ENCODE measurements around the gene TFB2M.

TFB2M gene

GRCh38 chr1:246550402-246550801 lies 15.7 kb downstream of the TFB2M start:
- no peak for DNase-seq

GRCh38 chr1:246549665-246550064 lies 16.4 kb downstream of the TFB2M start:
- no peak for DNase-seq

GRCh38 chr1:246544001-246544400 lies 22.1 kb downstream of the TFB2M start:
- no peak for DNase-seq

GRCh38 chr1:246540738-246541491 lies 25.1 kb downstream of the TFB2M start:
- no peak for DNase-seq

- DNase-seq = no peak
Observed at GRCh38 chr1:246537887-246538286, 28.2 kb downstream of the TFB2M start.

- no peak for DNase-seq
Observed at GRCh38 chr1:246537441-246537840, 28.6 kb downstream of the TFB2M start.

- no peak for DNase-seq
Observed at GRCh38 chr1:246534114-246534513, 31.9 kb downstream of the TFB2M start.

- DNase-seq = no peak
Observed at GRCh38 chr1:246533371-246533905, 32.6 kb downstream of the TFB2M start.

- DNase-seq = no peak
Observed at GRCh38 chr1:246532519-246532918, 33.5 kb downstream of the TFB2M start.

- no peak for DNase-seq
Observed at GRCh38 chr1:246530482-246530881, 35.6 kb downstream of the TFB2M start.

GRCh38 chr1:246528933-246529731 lies 36.9 kb downstream of the TFB2M start:
- no peak for DNase-seq

- no peak for DNase-seq
Observed at GRCh38 chr1:246527402-246528088, 38.5 kb downstream of the TFB2M start.

- no peak for DNase-seq
Observed at GRCh38 chr1:246526915-246527314, 39.1 kb downstream of the TFB2M start.

- no peak for DNase-seq
Observed at GRCh38 chr1:246526380-246526779, 39.7 kb downstream of the TFB2M start.

- no peak for DNase-seq
Observed at GRCh38 chr1:246519514-246519913, 46.5 kb downstream of the TFB2M start.

GRCh38 chr1:246518456-246519205 lies 47.4 kb downstream of the TFB2M start:
- DNase-seq = no peak

- DNase-seq = no peak
Observed at GRCh38 chr1:246517391-246517790, 48.7 kb downstream of the TFB2M start.

- DNase-seq = no peak
Observed at GRCh38 chr1:246516126-246516525, 49.9 kb downstream of the TFB2M start.

- DNase-seq = no peak
Observed at GRCh38 chr1:246515390-246516005, 50.6 kb downstream of the TFB2M start.

GRCh38 chr1:246513619-246514343 lies 52.3 kb downstream of the TFB2M start:
- DNase-seq = no peak

GRCh38 chr1:246513041-246513440 lies 53.0 kb downstream of the TFB2M start:
- DNase-seq = no peak

Measured in NCI-H345 (cell line).